ENCODE data around the gene PHF24. TPM values are rescaled to one million over a fixed set of nuclear protein-coding genes. Genes with fewer than 3 reads are reported as not detected.
"Not testable (repeated sequence)": the region's sequence is repeated elsewhere in the genome, so short reads cannot be mapped to it uniquely, and the experiment has no call there.

The PHF24 gene
- total RNA-seq, 4 donors from 2014 or later = 0.26 to 4.2 (median 1.2) TPM

GRCh38 chr9:35002623-35003022 is 44.5 kb downstream of the PHF24 start:
- Histone ChIP-seq H3K27ac (no peak overlapping the region), H3K9me3 (no peaks in the 10 kb centered on the region), H3K4me3 (no peak overlapping the region), H3K36me3 (no peaks in the 10 kb centered on the region), H3K27me3 (no peaks in the 10 kb centered on the region), H3K4me1 (peaks cover 11% of the 10 kb centered on the region)
- DNase-seq (ENCODE audit: low spot score in 2 of 2) = no peak
- TF ChIP-seq POLR2AphosphoS5 (IDR thresholded peaks at IDR 0.05) (no peak), POLR2A (IDR thresholded peaks at IDR 0.05) (no peak)

DNA sequence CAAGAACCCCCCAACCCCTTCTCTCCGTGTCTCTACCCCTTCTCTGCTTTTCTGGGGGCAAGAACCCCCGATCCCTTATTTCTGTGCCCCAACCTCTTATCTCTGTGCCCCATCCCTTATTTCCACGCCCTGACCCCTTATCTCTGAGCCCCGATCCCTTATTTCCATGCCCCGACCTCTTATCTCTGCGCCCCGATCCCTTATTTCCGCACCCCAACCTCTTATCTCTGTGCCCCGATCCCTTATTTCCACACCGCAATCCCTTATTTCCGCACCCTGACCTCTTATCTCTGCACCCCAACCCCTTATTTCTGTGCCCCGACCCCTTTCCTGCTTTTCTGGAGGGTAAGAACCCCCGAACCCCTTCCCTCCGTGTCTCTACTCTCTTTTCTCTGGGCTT is 46.2 kb downstream of the PHF24 start:
- not testable (repeated sequence) for DNase-seq (ENCODE audit: low spot score in 2 of 2); H3K4me3 ChIP-seq; H3K9me3 ChIP-seq; H3K27me3 ChIP-seq; H3K36me3 ChIP-seq; H3K27ac ChIP-seq
- 89% methylated on average over 14 of the region's 14 CpGs for WGBS
- H3K4me1 ChIP-seq = peaks cover 11% of the 10 kb centered on the region

GRCh38 chr9:35010351-35010958 is 52.4 kb downstream of the PHF24 start:
- Histone ChIP-seq H3K4me3 (no peak overlapping the region), H3K27me3 (no peaks in the 10 kb centered on the region), H3K36me3 (peaks cover 37% of the 10 kb centered on the region), H3K27ac (no peak overlapping the region), H3K4me1 (no peaks in the 10 kb centered on the region), H3K9me3 (peaks cover 11% of the 10 kb centered on the region)
- WGBS = 86% methylated on average over 3 of the region's 3 CpGs
- TF ChIP-seq POLR2A (IDR thresholded peaks at IDR 0.05) (no peak), POLR2AphosphoS5 (IDR thresholded peaks at IDR 0.05) (no peak), EP300 (IDR thresholded peaks at IDR 0.05) (no peak)
- TF ChIP-seq, protein P1, sequence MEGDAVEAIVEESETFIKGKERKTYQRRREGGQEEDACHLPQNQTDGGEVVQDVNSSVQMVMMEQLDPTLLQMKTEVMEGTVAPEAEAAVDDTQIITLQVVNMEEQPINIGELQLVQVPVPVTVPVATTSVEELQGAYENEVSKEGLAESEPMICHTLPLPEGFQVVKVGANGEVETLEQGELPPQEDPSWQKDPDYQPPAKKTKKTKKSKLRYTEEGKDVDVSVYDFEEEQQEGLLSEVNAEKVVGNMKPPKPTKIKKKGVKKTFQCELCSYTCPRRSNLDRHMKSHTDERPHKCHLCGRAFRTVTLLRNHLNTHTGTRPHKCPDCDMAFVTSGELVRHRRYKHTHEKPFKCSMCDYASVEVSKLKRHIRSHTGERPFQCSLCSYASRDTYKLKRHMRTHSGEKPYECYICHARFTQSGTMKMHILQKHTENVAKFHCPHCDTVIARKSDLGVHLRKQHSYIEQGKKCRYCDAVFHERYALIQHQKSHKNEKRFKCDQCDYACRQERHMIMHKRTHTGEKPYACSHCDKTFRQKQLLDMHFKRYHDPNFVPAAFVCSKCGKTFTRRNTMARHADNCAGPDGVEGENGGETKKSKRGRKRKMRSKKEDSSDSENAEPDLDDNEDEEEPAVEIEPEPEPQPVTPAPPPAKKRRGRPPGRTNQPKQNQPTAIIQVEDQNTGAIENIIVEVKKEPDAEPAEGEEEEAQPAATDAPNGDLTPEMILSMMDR (IDR thresholded peaks at IDR 0.05) = no peak
- DNase-seq (ENCODE audit: low spot score in 2 of 2) = no peak

DNA sequence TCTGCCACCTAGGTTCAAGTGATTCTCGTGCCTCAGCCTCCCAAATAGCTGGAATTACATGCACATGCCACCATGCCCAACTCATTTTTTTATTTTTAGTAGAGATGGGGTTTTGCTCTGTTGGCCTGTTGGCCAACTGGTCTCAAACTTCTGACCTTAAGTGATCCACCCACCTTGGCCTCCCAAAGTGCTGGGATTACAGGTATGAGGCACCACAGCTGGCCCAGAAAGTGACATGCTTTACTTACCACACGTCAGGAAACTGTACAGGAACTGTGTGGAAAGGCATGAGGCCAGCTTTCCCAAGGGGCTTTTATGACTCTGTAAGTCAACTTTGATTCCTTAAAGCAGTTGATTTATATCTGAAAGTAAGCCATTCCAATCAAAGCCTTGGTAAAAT is 56.4 kb downstream of the PHF24 start:
- WGBS = 55% methylated on average over 2 of the region's 2 CpGs
- Histone ChIP-seq H3K4me3 (no peak overlapping the region), H3K27ac (no peak overlapping the region), H3K27me3 (no peaks in the 10 kb centered on the region), H3K9me3 (peaks cover 11% of the 10 kb centered on the region), H3K4me1 (no peaks in the 10 kb centered on the region), H3K36me3 (peaks cover 33% of the 10 kb centered on the region)
- TF ChIP-seq, protein P1 (IDR thresholded peaks at IDR 0.05) = no peak
- TF ChIP-seq EP300 (IDR thresholded peaks at IDR 0.05) (no peak), POLR2AphosphoS5 (IDR thresholded peaks at IDR 0.05) (no peak), POLR2A (IDR thresholded peaks at IDR 0.05) (no peak)
- no peak for DNase-seq (ENCODE audit: low spot score in 2 of 2)

- peaks cover 26% of the 10 kb centered on the region for H3K36me3 ChIP-seq
- 81% methylated on average over 5 of the region's 5 CpGs for WGBS
- DNase-seq (ENCODE audit: low spot score in 2 of 2) = not testable (repeated sequence)
Measured at GRCh38 chr9:35023443-35023842, 65.4 kb downstream of the PHF24 start.

GRCh38 chr9:35026671-35027070 is 68.6 kb downstream of the PHF24 start:
- Histone ChIP-seq H3K27ac (no peak overlapping the region), H3K9me3 (no peaks in the 10 kb centered on the region), H3K4me3 (no peak overlapping the region), H3K27me3 (no peaks in the 10 kb centered on the region), H3K36me3 (peaks cover 22% of the 10 kb centered on the region), H3K4me1 (peaks cover 4% of the 10 kb centered on the region)
- DNase-seq (ENCODE audit: low spot score in 2 of 2) = no peak
- TF ChIP-seq, protein P1 (IDR thresholded peaks at IDR 0.05) = no peak
- no peak for TF ChIP-seq POLR2AphosphoS5 (IDR thresholded peaks at IDR 0.05)
- no peak for TF ChIP-seq EP300 (IDR thresholded peaks at IDR 0.05)
- TF ChIP-seq POLR2A (IDR thresholded peaks at IDR 0.05) = no peak
- WGBS = 67% methylated on average over 3 of the region's 3 CpGs

More at GRCh38 chr9:35023443-35023842, 65.4 kb downstream of the PHF24 start:
- H3K9me3 ChIP-seq, H3K4me3 ChIP-seq, H3K27me3 ChIP-seq, H3K27ac ChIP-seq, H3K4me1 ChIP-seq: not testable (repeated sequence)

DNA sequence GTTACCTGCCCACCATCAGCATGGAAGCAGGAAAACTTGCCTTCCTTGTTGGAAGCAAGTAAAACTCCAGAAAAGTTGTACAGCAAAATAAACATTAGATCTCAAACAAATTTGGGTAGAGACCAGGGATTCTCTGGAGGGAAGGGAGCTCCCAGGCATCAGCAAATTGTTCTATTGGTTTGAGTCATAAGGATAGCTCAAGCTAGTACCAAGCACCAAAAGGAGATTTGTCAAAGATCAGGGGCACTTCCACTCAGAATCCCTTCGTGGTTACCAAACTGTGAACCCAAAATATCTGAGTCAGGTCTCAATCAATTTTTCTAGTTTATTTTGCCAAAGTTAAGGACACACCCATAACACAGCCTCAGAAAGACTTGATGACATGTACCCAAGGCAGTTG is 69.3 kb downstream of the PHF24 start:
- Histone ChIP-seq H3K27ac (no peak overlapping the region), H3K27me3 (no peaks in the 10 kb centered on the region), H3K4me1 (peaks cover 4% of the 10 kb centered on the region), H3K36me3 (peaks cover 21% of the 10 kb centered on the region), H3K4me3 (no peak overlapping the region), H3K9me3 (no peaks in the 10 kb centered on the region)
- WGBS = 45% methylated on average over 1 of the region's 1 CpG
- no peak for TF ChIP-seq POLR2AphosphoS5 (IDR thresholded peaks at IDR 0.05)
- DNase-seq (ENCODE audit: low spot score in 2 of 2) = no peak
